H1 (cell line): ENCODE data around the gene ADGRF1. TPM values are rescaled to one million over a fixed set of nuclear protein-coding genes. Genes with fewer than 3 reads are reported as not detected.

Source experiments
- CHD7 ChIP-seq: fragments of 300-600 bp; sonication (generic); IDR thresholded peaks from 2 replicates; pipeline ENCODE4 v1.7.1; 2012; ENCODE audit warnings: low read length, moderate library complexity, mild to moderate bottlenecking, inconsistent platforms; ENCODE audit not compliant: insufficient replicate concordance
- HDAC6 ChIP-seq: IDR thresholded peaks from one replicate; pipeline ENCODE4 v1.7.1; 2012; ENCODE audit warnings: low read depth, mild to moderate bottlenecking, inconsistent platforms, low read length, moderate library complexity
- JUN ChIP-seq: IDR thresholded peaks from 2 replicates; pipeline ENCODE4 v1.6.1; 2011; ENCODE audit warnings: low read depth, mild to moderate bottlenecking, improper control_type of control experiment, low read length
- JUND ChIP-seq: IDR thresholded peaks from 2 replicates; pipeline ENCODE4 v1.6.1; 2011; ENCODE audit warnings: mild to moderate bottlenecking, improper control_type of control experiment, low read length
- KDM5A ChIP-seq: fragments of 200-600 bp; IDR thresholded peaks from 2 replicates; pipeline ENCODE4 v1.7.1; 2012; ENCODE audit warnings: mild to moderate bottlenecking, low read length, inconsistent platforms, mixed read lengths
- NANOG ChIP-seq: IDR thresholded peaks from 2 replicates; pipeline ENCODE4 v1.6.1; 2011; ENCODE audit warnings: low read length, low read depth, mild to moderate bottlenecking, inconsistent platforms; ENCODE audit not compliant: insufficient read depth, poor library complexity, severe bottlenecking
- RFX5 ChIP-seq: IDR thresholded peaks from 2 replicates; pipeline ENCODE4 v1.6.1; 2011; ENCODE audit warnings: low read depth, low read length, improper control_type of control experiment, borderline replicate concordance
- RNF2 ChIP-seq: fragments of 200-900, 300-1000 bp; sonication (generic); IDR thresholded peaks from 2 replicates; pipeline ENCODE4 v1.7.1; 2016; ENCODE audit warnings: borderline replicate concordance, low read depth, mild to moderate bottlenecking, antibody characterized with exemption, low read length; ENCODE audit not compliant: poor library complexity, severe bottlenecking; ENCODE audit errors: missing control alignments
- SP2 ChIP-seq: IDR thresholded peaks from 2 replicates; pipeline ENCODE4 v1.6.1; 2012; ENCODE audit warnings: mild to moderate bottlenecking, low read length, inconsistent platforms
- SUZ12 ChIP-seq: fragments of 200-600 bp; sonication (generic); IDR thresholded peaks from 2 replicates; pipeline ENCODE4 v1.6.1; 2012; ENCODE audit warnings: mild to moderate bottlenecking, inconsistent platforms, low read length, moderate library complexity, mixed read lengths
- ZNF274 ChIP-seq: IDR thresholded peaks from 2 replicates; pipeline ENCODE4 v1.7.0; 2012; ENCODE audit warnings: low read length, borderline replicate concordance; ENCODE audit errors: extremely low read depth
- polyA plus RNA-seq, 7 experiments: library from polyadenylated mRNA; depleted of rRNA in 3 of 7; stranded (reverse) in 5 of 7; unstranded in 2 of 7; fragments of >200 nt in 5 of 7; fragments of 200-250 nt in 2 of 7; gene quantifications; 1 replicate in 5 of 7; 2 replicates in 1 of 7; 4 replicates in 1 of 7; pipeline versions ENCODE4 v1.2.1 to v1.2.3, GENCODE V29; 2011 to 2013; ENCODE audit warnings: missing spikeins in 2 of 7, mixed read lengths in 2 of 7
- total RNA-seq: library from RNA; stranded (reverse); fragmentation: NEBNext Ultra II Directional; extraction: Animal tissue kit (Norgen Biotek cat#: 25700); gene quantifications from 2 replicates; pipeline ENCODE4 v1.2.1, GENCODE V29; 2021

ADGRF1 gene
- total and polyA plus RNA-seq, 2 of the 8 experiments (the other 6 are each of a cell fraction or from before 2014, with no cell fraction given): not detected

GRCh38 chr6:46967826-46968349, 74.2 kb downstream of the ADGRF1 start (continued):
- TF ChIP-seq CHD7: no peak
- TF ChIP-seq JUN: no peak
- no peak for TF ChIP-seq JUND
- no peak for TF ChIP-seq ZNF274
- TF ChIP-seq RFX5: no peak
- no peak for TF ChIP-seq HDAC6
- TF ChIP-seq SUZ12: no peak
- TF ChIP-seq RNF2: no peak
- no peak for TF ChIP-seq KDM5A
- TF ChIP-seq SP2: no peak
- TF ChIP-seq NANOG: no peak
